ENCODE results near the gene AGAP1.
"Not testable (repeated sequence)": the region's sequence is repeated elsewhere in the genome, so short reads cannot be mapped to it uniquely, and the experiment has no call there.

Gene AGAP1

DNA sequence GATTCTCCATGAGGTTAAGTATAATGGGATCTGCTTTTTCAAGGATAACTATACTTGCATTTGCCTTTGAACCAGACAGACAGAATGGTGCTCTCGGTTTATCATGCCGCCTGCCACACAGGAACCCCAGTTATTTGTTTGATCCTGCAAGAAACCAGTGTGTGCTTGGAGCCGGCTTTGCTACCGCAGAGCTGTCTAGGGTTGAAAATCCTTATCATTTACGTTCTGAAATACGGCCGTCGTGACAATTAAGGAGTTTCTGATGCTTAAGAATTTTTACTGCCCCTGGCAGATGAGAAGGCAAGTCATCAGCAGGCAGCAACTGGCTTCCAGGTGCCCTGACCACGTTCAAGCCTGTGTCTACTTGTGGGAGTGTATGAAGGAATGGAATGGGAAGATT, 562.3 kb downstream of the AGAP1 start:
- DNase-seq: no peak

DNA sequence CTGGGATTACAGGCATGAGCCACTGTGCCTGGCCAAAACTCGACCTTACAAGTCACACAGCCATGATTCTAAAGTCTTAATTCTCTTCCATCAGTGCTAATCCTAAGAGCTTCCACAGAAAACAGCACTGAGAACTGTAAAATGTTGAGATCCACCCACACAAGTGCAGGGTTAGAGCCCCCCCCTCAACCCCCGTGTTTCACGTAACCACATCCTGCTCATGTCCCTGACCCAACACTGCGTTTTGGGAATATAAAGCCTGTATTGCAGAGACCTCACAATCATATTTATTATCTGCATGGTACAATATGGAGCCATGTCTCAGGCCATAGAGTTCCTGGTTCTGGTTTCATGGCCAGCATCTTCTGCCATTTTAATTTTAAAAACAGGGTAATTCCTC, 563.5 kb downstream of the AGAP1 start:
- no peak for DNase-seq

DNA sequence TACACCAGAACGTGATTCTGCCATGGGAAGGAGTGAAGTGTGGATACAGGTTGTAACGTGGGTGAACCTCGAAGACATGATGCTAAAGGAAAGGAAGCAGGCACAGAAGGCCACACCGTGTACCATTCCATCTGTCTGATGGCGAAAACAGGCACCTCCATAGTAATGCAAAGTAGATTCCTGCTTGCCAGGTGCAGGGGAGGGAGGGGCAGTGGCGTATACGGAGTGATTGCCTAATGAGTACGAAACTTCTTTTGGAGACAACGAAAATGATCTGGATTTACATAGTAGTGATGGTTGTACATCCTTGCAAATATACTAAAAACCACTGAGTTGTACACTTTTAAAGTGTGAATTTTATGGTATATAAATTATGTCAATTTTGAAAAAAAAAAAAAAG, 567.7 kb downstream of the AGAP1 start:
- no peak for DNase-seq

DNA sequence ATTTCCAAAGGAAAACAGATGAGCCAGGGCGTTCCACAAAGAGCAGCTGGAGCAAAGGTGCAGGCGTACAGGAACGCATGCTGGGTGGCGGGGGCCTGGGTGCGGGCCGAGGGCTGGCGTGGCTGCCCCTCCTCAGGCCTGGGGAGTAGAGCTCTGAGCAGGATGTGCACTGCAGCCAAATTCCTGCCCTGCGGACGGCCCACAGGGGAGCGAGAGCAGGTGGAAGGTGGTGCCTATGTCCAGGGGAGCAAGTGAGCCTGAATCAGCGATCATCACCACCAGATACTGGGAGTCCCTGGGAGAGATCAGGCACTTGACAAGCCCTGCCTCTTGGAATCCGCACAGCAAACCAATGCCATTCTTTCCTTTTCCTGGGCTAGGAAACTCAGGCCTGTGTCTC, 568.1 kb downstream of the AGAP1 start:
- no peak for DNase-seq

- not testable (repeated sequence) for DNase-seq
These were observed 569.0 kb downstream of the AGAP1 start for GRCh38 chr2:236062806-236063205.

DNA sequence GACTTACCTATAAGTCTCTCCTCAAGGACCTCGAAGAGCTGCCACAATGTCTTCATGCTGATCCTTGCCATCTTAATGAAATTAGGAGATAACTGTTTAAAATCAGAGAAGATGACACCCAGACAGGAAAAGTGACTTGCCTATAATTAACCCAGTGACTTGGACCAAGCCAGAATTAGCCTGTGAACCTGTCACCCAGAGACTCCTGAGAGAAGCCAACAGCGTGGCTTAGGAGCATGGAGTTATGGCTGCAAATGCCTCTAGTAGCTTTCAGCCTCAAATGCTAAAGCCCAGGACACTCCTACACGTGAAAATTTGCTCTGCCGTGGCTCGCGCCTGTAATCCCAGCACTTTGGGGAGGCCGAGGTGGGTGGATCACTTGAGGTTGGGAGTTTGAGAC, 570.2 kb downstream of the AGAP1 start:
- no peak for DNase-seq

DNA sequence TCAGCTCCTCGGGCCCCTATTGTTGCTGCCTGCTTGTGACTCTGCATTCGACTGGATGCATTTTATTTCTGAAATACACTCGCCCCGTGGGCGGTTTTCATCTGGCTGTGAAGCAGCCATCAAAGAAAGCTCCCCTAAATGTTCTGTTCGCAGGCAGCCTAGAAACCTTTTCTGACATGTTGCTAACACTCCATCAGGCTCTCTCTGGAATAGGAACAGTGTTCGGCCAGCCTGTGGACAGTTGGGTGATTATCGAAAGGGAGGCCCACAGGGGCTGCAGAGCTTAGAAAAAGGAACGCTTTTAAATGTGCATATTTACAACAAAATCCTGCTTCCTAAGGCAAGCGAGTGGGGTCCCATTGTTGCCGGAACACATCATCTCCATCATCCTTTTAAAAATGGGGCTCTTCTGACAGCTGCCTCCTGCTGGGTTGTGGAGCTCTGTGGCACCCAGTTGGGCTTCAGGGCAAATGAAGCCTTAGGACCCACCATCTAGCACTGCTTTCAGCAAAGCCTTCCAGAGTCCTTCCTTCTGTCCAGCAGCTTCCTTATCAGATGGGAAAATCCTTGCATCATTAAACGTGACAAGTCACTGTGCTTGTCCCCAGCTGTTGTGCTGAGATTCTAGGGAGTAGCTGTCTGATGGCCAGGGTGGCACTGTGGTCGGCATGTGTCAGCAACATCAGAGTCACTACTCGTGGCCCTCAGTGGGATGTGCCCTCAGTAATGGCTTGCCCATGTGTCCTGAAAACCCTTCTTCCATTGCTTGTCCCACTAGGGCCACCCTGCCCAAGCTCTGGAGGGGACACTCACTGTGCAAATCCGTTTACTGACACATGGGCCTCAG, 571.7 kb downstream of the AGAP1 start:
- no peak for DNase-seq

DNA sequence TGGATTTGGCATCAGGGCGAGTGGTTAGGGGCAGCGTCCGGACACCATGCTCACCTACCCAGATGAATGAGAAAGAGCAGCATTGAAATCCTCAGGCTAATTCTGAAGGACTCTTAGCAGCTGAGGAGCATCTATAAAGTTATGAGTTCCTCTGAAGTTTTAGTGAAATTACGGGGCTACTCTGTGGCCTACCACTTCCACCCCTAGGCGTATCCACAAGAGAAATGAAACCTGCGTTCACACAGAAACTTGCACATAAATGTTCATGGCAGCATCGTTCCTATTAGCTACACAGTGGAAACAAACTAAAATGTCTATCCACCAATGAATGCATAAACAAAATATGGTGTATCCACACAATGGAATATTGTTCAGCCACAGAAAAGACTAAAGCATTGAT, 576.4 kb downstream of the AGAP1 start:
- DNase-seq: no peak

DNA sequence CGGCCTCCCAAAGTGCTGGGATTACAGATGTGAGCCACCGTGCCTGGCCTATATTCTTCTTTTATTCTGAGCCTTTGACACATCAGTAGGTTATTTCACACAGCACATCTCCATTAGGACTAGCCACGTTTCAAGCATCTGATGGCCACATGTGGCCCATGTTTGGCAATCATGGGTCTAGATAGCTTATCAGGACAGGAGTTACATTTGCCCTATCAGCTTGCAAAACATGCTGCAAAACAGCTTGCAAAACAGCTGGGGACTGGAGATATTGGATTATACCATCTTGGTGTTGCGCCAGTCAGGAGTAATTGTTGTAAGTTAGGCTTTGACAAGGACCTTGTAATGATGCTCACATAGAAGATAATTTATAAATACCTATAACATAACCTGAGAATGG, 579.4 kb downstream of the AGAP1 start:
- no peak for DNase-seq

DNA sequence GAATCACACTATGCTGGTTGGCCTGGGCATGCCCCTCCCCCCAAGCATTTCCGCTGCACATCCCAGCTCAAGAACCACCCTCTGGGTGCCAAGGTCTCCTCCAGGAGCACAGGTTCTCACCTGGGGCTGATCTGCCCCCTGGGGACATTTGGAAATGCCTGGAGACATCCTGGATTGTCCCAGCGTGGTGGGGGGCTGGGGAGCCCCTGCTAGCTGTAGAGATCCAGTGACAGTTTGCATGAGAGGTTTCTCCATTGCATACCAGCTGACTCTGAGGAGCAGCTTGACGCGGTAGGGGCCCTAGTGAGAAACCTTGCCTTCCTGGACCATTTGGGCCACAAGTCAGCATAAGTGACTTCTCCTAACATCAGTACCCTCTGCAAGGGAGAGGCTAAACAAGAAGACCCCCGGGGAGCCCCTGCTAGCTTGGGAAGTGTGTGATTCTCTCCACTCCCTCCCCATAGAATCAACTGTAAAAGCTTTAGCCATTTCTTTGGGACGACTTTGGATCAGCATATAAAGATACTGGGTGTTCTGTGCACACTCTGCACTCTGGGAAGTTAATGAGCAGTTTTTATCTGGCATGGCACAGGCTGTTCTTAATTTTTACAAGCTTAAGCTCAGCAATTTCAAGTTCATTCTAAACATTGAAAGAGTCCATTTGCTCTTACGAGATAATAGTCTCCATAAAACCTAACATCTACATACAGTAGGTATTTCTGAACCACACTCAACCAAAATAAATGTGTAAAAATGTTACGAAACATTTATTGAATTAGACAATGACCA, 580.2 kb downstream of the AGAP1 start:
- DNase-seq: no peak

DNA sequence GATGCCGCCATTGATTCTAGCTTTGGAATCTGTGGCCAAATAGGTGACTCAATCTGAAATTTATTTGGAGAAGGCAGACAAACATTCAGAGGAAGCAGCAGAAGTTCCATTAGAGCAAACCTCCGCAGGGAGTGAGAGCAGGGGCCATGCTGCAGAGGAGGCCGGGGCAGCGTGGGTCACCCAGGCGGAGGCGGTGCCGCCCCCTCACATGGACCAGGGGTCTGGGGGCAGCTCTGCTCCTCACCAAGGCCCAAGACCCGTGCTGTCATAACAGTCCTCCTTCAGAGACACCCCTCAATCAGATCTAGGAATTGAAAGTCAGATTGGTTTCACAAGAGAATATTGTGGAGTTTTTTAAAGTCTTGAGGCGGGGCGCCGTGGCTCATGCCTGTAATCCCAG, 582.0 kb downstream of the AGAP1 start:
- no peak for DNase-seq

- no peak for DNase-seq
These were observed 584.7 kb downstream of the AGAP1 start for GRCh38 chr2:236078297-236079255.

DNA sequence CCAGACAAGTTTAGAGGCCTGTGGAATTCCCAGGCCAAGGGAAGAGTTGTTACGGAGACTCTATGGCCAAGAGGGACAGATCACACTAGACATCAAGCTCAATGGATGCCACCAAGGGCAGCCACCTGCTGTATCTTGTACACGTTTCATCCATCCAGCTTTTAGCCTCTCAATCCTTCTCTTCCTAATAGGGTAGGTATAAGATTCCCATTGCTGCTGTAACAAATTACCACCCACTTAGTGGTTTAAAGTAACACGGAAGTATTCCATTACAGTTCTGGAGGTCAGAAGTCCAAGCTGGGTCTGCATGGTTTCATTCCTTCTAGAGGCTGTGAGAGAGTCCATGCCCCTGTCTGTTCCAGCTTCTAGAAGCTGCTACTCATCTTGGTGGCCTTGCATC, 586.6 kb downstream of the AGAP1 start:
- no peak for DNase-seq

GRCh38 chr2:236081171-236081570, 587.3 kb downstream of the AGAP1 start:
- no peak for DNase-seq

DNA sequence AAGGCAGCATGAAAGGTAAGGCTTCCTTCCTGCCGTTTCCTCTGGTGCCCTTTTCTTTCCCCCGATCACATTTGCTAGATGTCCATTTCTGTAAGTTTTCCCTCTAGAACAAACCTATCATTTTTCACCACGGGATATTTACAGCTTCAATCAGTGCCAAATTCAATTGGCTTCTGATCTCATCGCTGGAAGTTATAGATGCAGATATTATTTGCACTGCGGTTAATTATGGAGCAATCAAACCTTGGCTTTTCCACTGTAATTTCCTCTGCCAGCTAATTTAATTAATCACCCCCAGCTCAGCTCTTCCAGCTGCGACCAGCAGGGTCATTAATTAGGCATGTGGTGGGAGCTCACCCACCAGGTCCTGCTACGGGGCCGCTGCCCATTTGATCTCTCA, 588.2 kb downstream of the AGAP1 start:
- no peak for DNase-seq

GRCh38 chr2:236083934-236084333, 590.1 kb downstream of the AGAP1 start:
- no peak for DNase-seq

DNA sequence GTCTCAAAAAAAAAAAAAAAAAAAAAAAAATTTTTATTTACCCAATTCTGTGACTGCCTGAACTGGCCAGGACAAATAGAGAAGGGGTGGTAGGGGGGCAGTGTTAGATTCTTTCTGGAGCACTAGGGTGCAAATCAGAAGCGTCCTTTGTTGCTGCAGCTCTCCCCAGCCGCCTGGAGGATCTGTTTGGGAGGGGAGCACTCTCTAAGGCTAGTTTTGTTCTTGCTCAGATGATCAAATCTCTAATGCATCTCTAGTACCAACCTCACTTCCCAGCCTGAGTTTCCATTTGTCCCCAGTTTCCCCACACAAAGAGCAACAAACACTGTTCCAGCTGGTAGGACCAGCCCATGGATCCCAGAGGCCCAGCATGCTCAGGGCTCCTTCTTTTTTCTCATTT, 591.4 kb downstream of the AGAP1 start:
- DNase-seq: no peak

GRCh38 chr2:236085647-236086046, 591.8 kb downstream of the AGAP1 start:
- no peak for DNase-seq

GRCh38 chr2:236086403-236086970, 592.6 kb downstream of the AGAP1 start:
- DNase-seq: no peak

- DNase-seq: no peak
These were observed 593.2 kb downstream of the AGAP1 start for GRCh38 chr2:236086971-236087465.

DNA sequence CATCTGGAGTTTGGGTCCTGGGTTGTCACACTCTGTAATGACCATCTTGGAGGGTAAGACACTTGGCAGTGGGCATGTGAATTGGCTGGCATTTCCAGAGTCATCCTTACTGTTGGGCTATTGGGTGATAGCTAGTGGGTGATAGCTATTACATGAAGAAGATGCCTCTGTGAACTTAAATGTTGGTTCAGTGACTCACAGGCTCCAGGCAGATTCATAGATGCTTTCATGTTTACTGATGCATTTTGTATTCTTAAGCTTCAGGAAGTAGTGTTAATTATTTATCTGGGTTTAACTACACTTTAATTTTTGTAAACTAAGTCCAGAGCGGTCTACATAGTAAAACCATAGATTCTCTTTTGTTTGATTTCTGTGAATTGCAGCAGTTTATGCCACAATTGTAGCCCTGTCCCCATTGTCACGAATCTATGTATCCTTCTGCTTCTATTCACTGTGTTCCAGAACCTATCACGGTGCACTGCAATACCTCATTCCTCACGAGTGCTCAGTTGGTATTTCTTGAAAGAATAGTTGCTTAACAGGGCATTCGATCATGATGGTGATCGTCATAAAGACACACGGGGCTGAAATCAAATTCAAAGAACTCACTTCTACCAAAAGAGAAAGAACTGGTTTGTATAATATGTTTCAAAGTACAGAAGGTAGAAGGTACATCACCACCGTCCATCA, 594.7 kb downstream of the AGAP1 start:
- no peak for DNase-seq
